IMR-90 (cell line): ENCODE measurements around the gene RUSF1. TPM values are rescaled to one million over a fixed set of nuclear protein-coding genes. Genes with fewer than 3 reads are reported as not detected.

ENCODE experiments used
- ATAC-seq: fragments of 200-7000 bp; cut with Tn5 transposase; 2 replicates; pipeline ENCODE4 v1.9.1; 2020; ENCODE audit warnings: low read depth, mild to moderate bottlenecking, moderate library complexity
- BruUV-seq: library from RNA; stranded (reverse); fragments of 400-500 nt; replicated peaks from 2 replicates; lab custom pipeline; 2021; lab: Mats Ljungman, UMichigan
- CTCF ChIA-PET: fragments of 300-600 bp; formaldehyde crosslinking; extraction: SDS; loops from one replicate; lab custom pipeline; 2021; ENCODE audit warnings: antibody characterized with exemption; lab: Yijun Ruan, JAX
- POLR2A ChIA-PET: fragments of 300-600 bp; sonication (Branson Sonifier 250); formaldehyde crosslinking; loops from one replicate; lab custom pipeline; 2022; ENCODE audit warnings: antibody characterized with exemption; ENCODE audit not compliant: unreplicated experiment; lab: Charles Lee
- DNase-seq: peaks from one replicate; pipeline ENCODE4 v3.0.0; 2013
- H2AFZ ChIP-seq: replicated peaks from 2 replicates; pipeline ENCODE3; 2013; ENCODE audit warnings: low read length, mild to moderate bottlenecking; ENCODE audit not compliant: poor library complexity
- H2AK5ac ChIP-seq: 2 replicates; pipeline ENCODE4 v1.6.1; 2013; ENCODE audit warnings: low read depth, low read length, inconsistent platforms
- H2AK9ac ChIP-seq: replicated peaks from 2 replicates; pipeline ENCODE3; 2013; ENCODE audit warnings: mild to moderate bottlenecking, low read depth, low read length, moderate library complexity; ENCODE audit not compliant: poor library complexity
- H2BK120ac ChIP-seq: 2 replicates; pipeline ENCODE4 v1.6.1; 2013; ENCODE audit warnings: low read depth, low read length, inconsistent platforms
- H2BK15ac ChIP-seq: 3 replicates; pipeline ENCODE4 v1.6.1; 2013; ENCODE audit warnings: low read depth, low read length, inconsistent platforms
- H2BK20ac ChIP-seq: 2 replicates; pipeline ENCODE4 v1.6.1; 2013; ENCODE audit warnings: low read depth, mild to moderate bottlenecking, inconsistent platforms, low read length, moderate library complexity
- H2BK5ac ChIP-seq: 2 replicates; pipeline ENCODE4 v1.6.1; 2013; ENCODE audit warnings: mild to moderate bottlenecking, low read depth, low read length, inconsistent platforms; ENCODE audit not compliant: poor library complexity, severe bottlenecking
- H3K14ac ChIP-seq: replicated peaks from 2 replicates; pipeline ENCODE4 v1.6.1; 2013; ENCODE audit warnings: low read depth, low read length, inconsistent platforms
- H3K18ac ChIP-seq: 2 replicates; pipeline ENCODE4 v1.6.1; 2013; ENCODE audit warnings: low read depth, low read length, control low read depth
- H3K23ac ChIP-seq: 2 replicates; pipeline ENCODE4 v1.6.1; 2013; ENCODE audit warnings: low read depth, low read length, inconsistent platforms
- H3K27ac ChIP-seq: 2 replicates; pipeline ENCODE4 v1.5.1; 2013; ENCODE audit warnings: mild to moderate bottlenecking, control low read depth, low read length; ENCODE audit not compliant: insufficient read depth
- H3K27me3 ChIP-seq: 2 replicates; pipeline ENCODE4 v1.6.1; 2013; ENCODE audit warnings: low read length; ENCODE audit not compliant: control insufficient read depth, insufficient read depth
- H3K36me3 ChIP-seq: 2 replicates; pipeline ENCODE4 v1.6.1; 2013; ENCODE audit warnings: low read length, mixed read lengths; ENCODE audit not compliant: control insufficient read depth, insufficient read depth
- H3K4ac ChIP-seq: 2 replicates; pipeline ENCODE4 v1.6.1; 2013; ENCODE audit warnings: low read depth, low read length, inconsistent platforms
- H3K4me1 ChIP-seq: 2 replicates; pipeline ENCODE4 v1.6.1; 2013; ENCODE audit warnings: low read length, mixed read lengths; ENCODE audit not compliant: control insufficient read depth, insufficient read depth
- H3K4me2 ChIP-seq: 2 replicates; pipeline ENCODE4 v1.6.1; 2013; ENCODE audit warnings: low read depth, mild to moderate bottlenecking, control low read depth, low read length, moderate library complexity
- H3K4me3 ChIP-seq: 2 replicates; pipeline ENCODE4 v1.5.1; 2013; ENCODE audit warnings: low read depth, mild to moderate bottlenecking, control low read depth, low read length, moderate library complexity; ENCODE audit not compliant: insufficient read depth
- H3K56ac ChIP-seq: 2 replicates; pipeline ENCODE4 v1.6.1; 2013; ENCODE audit warnings: low read length, inconsistent platforms; ENCODE audit not compliant: insufficient read depth; ENCODE audit errors: extremely low read depth
- H3K79me1 ChIP-seq, 2 experiments: 2 replicates each; pipeline ENCODE4 v1.6.1; 2013; ENCODE audit warnings: low read length in 2 of 2, inconsistent platforms in 1 of 2, low read depth in 1 of 2
- H3K9ac ChIP-seq: 2 replicates; pipeline ENCODE4 v1.6.1; 2013; ENCODE audit warnings: low read depth, low read length, control low read depth
- H3K9me1 ChIP-seq: 2 replicates; pipeline ENCODE4 v1.6.1; 2013; ENCODE audit warnings: low read length, inconsistent platforms; ENCODE audit not compliant: insufficient read depth
- H3K9me3 ChIP-seq: 2 replicates; pipeline ENCODE4 v1.6.1; 2013; ENCODE audit warnings: low read length; ENCODE audit not compliant: control insufficient read depth, insufficient read depth
- H4K20me1 ChIP-seq: 2 replicates; pipeline ENCODE4 v1.6.1; 2013; ENCODE audit warnings: low read length, inconsistent platforms; ENCODE audit not compliant: insufficient read depth
- H4K5ac ChIP-seq: 2 replicates; pipeline ENCODE4 v1.6.1; 2013; ENCODE audit warnings: mild to moderate bottlenecking, low read depth, low read length, control low read depth
- H4K8ac ChIP-seq, 2 experiments: 2 replicates each; pipeline ENCODE4 v1.6.1; 2013; ENCODE audit warnings: low read depth in 2 of 2, low read length in 2 of 2, control low read depth in 1 of 2, inconsistent platforms in 1 of 2
- H4K91ac ChIP-seq: 2 replicates; pipeline ENCODE4 v1.6.1; 2013; ENCODE audit warnings: low read depth, low read length, inconsistent platforms; ENCODE audit not compliant: insufficient read depth
- FOS ChIP-seq: fragments of 150-350 bp; IDR thresholded peaks from 2 replicates; pipeline ENCODE4 v1.6.1; 2016; ENCODE audit warnings: low read depth, low read length
- SMC3 ChIP-seq: fragments of 150-350 bp; IDR thresholded peaks from 2 replicates; pipeline ENCODE4 v1.6.1; 2016; ENCODE audit warnings: low read depth, mild to moderate bottlenecking, antibody characterized with exemption, low read length, moderate library complexity
- WGBS, 2 experiments: methylation state at CpG; one replicate each; pipeline versions ENCODE4 v1.1.5 to v1.1.7; 2013; ENCODE audit warnings: missing lambda C conversion rate in 2 of 2; ENCODE audit not compliant: insufficient read length in 1 of 2; ENCODE audit errors: extremely low coverage in 2 of 2; 5-methylcytosine and 5-hydroxymethylcytosine counted together
- dilution Hi-C: fragments of 300-500 bp; cut with HindIII; formaldehyde crosslinking; loops from one replicate; pipeline ENCODE4 v1.14.3; 2018; ENCODE audit warnings: low sequenced_read_pairs; ENCODE audit not compliant: unreplicated experiment
- in situ Hi-C: fragments of 300-500 bp; cut with MboI; formaldehyde crosslinking; loops from 3 replicates; pipeline ENCODE4 v1.14.3; 2019; ENCODE audit warnings: low sequenced_read_pairs, inconsistent platforms, mixed read lengths
- intact Hi-C: fragments of 100-400 bp; cut with micrococcal nuclease; formaldehyde crosslinking; loops from 2 replicates; pipeline ENCODE4 v1.10.0; 2022
- polyA plus RNA-seq, 3 experiments: library from polyadenylated mRNA; depleted of rRNA; stranded (reverse); fragments of >200 nt; gene quantifications; 2 replicates each; pipeline ENCODE4 v1.2.3, GENCODE V29; 2012; ENCODE audit warnings: low replicate concordance in 1 of 3
- total RNA-seq: library from RNA; depleted of rRNA; stranded (reverse); fragments of >200 nt; gene quantifications from 2 replicates; pipeline ENCODE4 v1.2.3, GENCODE V29; 2012

RUSF1 gene
- total and polyA plus RNA-seq, 2 of the 4 experiments (the other 2 are of a cell fraction) = 22.9 to 65.0 TPM

DNA sequence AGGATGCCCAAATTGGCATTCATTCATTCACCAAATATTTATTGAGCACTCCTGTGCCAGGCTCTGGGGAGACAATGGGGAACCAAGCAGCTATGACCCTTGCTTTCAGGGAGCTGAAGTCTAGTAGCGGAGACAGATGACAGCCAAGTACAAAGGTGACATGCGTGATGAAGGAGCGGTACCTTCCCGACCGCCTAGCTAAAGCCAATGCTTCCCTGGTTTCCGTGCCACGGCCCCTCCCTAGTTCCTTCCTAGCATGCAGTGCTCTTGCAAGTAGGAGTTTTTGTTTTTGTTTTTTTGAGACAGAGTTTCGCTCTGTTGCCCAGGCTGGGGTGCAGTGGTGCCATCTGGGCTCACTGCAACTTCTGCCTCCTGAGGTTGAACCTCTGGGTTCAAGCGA is 28.4 kb downstream of the RUSF1 start:
- no peak overlapping the region for H2BK120ac ChIP-seq
- H4K8ac ChIP-seq = no peak overlapping the region
- H2AK9ac ChIP-seq = no peak overlapping the region
- peaks cover 39% of the 10 kb centered on the region for H3K36me3 ChIP-seq
- H3K18ac ChIP-seq = no peak overlapping the region
- dilution Hi-C loops = no loop called here
- H3K9ac ChIP-seq = no peak overlapping the region
- DNase-seq (no peak), ATAC-seq (no peak)
- no peak overlapping the region for H3K4me3 ChIP-seq
- H4K91ac ChIP-seq = no peak overlapping the region
- H3K9me1 ChIP-seq = peaks cover 10% of the 10 kb centered on the region
- no peak overlapping the region for H4K5ac ChIP-seq
- H3K9me3 ChIP-seq = no peaks in the 10 kb centered on the region
- POLR2A ChIA-PET = no interaction called here
- H3K4me1 ChIP-seq = no peaks in the 10 kb centered on the region
- no peak overlapping the region for H2AK5ac ChIP-seq
- TF ChIP-seq SMC3 = no peak
- no peak for TF ChIP-seq FOS
- no peak overlapping the region for H3K4me2 ChIP-seq
- no peak overlapping the region for H3K14ac ChIP-seq
- no peaks in the 10 kb centered on the region; the same call in 1 of the 2 replicates for H3K27me3 ChIP-seq
- 83% methylated on average over 1 of the region's 9 CpGs; no CpG with 5 or more reads in 1 of the 2 experiments for WGBS, 2 experiments
- in situ Hi-C loops = no loop called here
- intact Hi-C loops = no loop called here
- H3K4ac ChIP-seq = no peak overlapping the region
- no peak overlapping the region for H2BK5ac ChIP-seq
- no TSS peak for BruUV-seq
- H2BK15ac ChIP-seq = no peak overlapping the region
- H3K23ac ChIP-seq = no peak overlapping the region
- no peak overlapping the region for H2AFZ ChIP-seq
- peaks cover 44% of the 10 kb centered on the region for H4K20me1 ChIP-seq
- CTCF ChIA-PET = no interaction called here
- peaks cover 7 to 31% of the 10 kb centered on the region in 2 experiments; a peak in 3 of 4 replicates for H3K79me1 ChIP-seq
- H2BK20ac ChIP-seq = no peak overlapping the region
- no peak overlapping the region for H3K27ac ChIP-seq
- no peak overlapping the region for H3K56ac ChIP-seq
